DND-41 (cell line): ENCODE measurements around the gene CHST12.

ENCODE experiments used
- EZH2 ChIP-seq: IDR thresholded peaks from 3 replicates; pipeline ENCODE4 v1.6.1; 2012; ENCODE audit warnings: borderline replicate concordance, low read depth, mild to moderate bottlenecking, moderate library complexity, low read length, inconsistent platforms; ENCODE audit not compliant: severe bottlenecking
- TF ChIP-seq, protein P1 (sequence below): IDR thresholded peaks from 2 replicates; pipeline ENCODE4 v1.5.1; 2012; ENCODE audit warnings: borderline replicate concordance, low read length, moderate library complexity, mild to moderate bottlenecking; ENCODE audit not compliant: poor library complexity, severe bottlenecking; ENCODE audit errors: extremely low read depth

DNA sequence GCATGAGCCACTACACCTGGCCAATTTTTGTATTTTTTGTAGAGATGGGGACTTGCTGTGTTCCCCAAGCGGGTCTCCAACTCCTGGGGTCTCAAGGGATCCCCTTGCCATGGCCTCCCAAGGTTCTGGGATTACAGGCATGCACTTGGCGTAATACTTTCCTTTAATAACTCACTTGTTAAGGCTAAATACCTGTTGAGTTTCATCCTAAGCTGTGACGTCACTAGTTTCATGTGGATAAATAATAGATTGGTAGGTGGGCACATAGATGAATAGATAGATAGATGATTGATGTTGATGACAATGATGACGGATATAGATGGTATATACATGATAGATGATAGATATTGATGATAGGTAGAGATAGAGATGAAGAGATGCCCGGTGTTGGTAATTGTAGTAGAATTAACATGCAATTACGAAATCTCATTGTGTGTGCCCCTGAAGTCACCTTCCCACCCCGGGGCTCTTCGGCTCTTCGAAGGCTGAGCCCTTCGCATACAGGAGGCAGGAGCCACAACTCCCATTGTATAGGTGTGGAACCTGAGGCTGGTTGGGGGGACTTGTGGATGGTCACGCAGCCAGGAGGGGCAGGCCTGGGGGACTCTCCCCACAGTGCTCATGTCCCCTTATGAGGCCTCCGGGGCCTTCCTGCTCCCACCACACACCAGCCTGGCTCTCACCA is 70.2 kb downstream of the CHST12 start:
- TF ChIP-seq EZH2, result no peak
- TF ChIP-seq, protein P1, sequence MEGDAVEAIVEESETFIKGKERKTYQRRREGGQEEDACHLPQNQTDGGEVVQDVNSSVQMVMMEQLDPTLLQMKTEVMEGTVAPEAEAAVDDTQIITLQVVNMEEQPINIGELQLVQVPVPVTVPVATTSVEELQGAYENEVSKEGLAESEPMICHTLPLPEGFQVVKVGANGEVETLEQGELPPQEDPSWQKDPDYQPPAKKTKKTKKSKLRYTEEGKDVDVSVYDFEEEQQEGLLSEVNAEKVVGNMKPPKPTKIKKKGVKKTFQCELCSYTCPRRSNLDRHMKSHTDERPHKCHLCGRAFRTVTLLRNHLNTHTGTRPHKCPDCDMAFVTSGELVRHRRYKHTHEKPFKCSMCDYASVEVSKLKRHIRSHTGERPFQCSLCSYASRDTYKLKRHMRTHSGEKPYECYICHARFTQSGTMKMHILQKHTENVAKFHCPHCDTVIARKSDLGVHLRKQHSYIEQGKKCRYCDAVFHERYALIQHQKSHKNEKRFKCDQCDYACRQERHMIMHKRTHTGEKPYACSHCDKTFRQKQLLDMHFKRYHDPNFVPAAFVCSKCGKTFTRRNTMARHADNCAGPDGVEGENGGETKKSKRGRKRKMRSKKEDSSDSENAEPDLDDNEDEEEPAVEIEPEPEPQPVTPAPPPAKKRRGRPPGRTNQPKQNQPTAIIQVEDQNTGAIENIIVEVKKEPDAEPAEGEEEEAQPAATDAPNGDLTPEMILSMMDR, result no peak
